ENCODE results near the gene GFAP.
A peak's percentile ranks its signal among the peaks of the same experiment; 100 is the strongest.
"Not testable (repeated sequence)": the region's sequence is repeated elsewhere in the genome, so short reads cannot be mapped to it uniquely, and the experiment has no call there.

GFAP gene

GRCh38 chr17:44915321-44915726 is at the start of gene GFAP:
Gene GFAP, minus strand, starts transcription at chr17:44915500. Its CDS starts 14 bp downstream, at chr17:44915486.
- no peak for DNase-seq

- DNase-seq: no peak
These were observed 46.6 kb upstream of the GFAP start for GRCh38 chr17:44961921-44962350.

DNA sequence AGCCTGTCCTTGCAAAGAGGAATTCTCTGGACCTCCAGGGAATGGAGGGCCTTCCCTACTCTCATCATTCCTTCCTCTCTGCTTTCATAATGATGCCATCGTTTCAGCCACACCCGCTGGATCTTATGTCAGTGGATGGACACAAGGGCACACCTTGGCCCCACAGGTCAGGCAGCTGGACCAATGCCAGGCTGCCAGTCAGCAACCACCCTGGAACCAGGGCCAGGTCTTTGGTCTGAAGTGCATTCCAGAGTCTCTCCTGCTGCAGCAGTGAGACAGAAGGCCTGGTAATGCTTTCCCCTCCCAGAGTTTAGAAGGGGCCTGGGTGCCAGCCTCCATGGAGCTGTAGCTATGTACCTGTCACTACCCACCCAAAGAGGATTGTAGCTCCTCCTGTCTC is 45.4 kb upstream of the GFAP start:
- no peak for DNase-seq

- no peak for DNase-seq
These were observed 44.7 kb upstream of the GFAP start for GRCh38 chr17:44959821-44960531.

GRCh38 chr17:44956998-44957981 is 42.0 kb upstream of the GFAP start:
- no peak for DNase-seq

DNA sequence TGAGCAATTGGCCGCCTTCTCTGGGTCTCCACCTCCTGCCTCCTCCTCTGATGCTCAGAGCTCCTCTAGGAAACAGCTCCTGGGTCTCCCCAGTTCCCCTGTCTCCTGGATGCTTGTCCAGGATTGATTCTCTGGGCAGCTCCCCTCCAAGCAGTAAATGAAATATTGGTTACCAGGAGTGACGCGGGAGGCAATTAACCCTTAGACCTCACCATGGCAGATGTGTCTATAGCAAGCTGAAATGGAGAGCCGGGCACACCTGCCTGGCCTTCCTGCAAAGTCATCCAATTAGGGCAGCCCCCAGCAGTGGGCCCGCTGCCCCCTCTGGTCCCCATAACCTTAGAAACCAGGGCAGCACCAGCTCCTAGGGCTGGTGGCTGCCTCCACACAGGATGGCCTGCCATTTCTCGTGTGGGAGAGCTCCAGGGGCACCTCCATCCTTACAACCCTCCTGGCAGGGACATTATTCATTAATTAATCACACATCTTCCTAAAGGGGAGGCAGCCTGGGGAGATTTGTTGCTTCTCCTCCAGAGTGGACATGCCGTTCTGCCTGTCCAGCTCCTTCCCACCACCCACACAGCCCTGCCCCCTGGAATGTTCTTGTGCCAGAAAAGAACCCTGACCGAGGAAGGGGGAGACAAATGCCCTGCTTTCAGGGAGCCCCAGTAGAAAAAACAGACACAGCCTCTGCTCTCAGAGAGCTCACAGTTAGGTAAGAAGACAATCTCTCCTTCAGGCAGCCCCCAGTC is 40.5 kb upstream of the GFAP start:
- no peak for DNase-seq

- no peak for DNase-seq
These were observed 37.7 kb upstream of the GFAP start for GRCh38 chr17:44952946-44953475.

GRCh38 chr17:44948315-44948795 is 33.1 kb upstream of the GFAP start:
- no peak for DNase-seq

GRCh38 chr17:44947461-44948314 is 32.4 kb upstream of the GFAP start, which contains the start of gene KIF18B:
Gene KIF18B, minus strand, starts transcription at chr17:44947773. Its CDS starts 11,429 bp downstream, at chr17:44936344.
- DNase-seq: peak; percentile 94

DNA sequence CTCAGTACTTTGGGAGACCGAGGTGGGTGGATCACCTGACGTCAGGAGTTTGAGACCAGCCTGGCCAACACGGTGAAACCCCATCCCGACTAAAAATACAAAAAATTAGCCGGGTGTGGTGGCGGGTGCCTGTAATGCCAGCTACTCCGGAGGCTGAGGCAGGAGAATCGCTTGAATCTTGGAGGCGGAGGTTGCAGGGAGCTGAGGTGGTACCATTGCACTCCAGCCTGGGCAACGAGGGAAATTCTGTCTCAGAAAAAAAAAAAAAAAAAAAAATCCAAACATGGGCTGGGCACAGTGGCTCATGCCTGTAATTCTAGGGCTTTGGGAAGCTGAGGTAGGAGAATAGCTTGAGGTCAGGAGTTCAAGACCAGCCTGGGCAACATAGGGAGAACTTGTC is 30.4 kb upstream of the GFAP start:
- not testable (repeated sequence) for DNase-seq

DNA sequence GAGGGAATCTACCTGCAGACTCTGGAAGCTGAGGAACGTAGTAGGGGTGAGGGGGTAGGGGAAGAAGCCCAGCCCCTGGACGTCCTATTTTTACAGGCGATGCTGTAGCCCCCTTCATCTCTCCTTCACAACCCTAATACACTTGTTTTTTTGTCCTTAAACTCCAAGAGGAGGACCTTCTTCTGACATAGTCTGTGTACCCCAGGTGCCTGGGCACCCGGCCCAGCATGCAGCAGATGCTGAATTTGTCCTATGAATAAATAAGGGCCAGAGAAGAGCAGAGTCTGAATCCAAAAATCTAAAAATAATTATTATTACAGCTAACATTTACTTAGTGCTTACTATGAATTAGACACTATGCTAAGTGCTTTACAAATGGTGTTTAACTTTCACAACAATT is 27.2 kb upstream of the GFAP start:
- no peak for DNase-seq

DNA sequence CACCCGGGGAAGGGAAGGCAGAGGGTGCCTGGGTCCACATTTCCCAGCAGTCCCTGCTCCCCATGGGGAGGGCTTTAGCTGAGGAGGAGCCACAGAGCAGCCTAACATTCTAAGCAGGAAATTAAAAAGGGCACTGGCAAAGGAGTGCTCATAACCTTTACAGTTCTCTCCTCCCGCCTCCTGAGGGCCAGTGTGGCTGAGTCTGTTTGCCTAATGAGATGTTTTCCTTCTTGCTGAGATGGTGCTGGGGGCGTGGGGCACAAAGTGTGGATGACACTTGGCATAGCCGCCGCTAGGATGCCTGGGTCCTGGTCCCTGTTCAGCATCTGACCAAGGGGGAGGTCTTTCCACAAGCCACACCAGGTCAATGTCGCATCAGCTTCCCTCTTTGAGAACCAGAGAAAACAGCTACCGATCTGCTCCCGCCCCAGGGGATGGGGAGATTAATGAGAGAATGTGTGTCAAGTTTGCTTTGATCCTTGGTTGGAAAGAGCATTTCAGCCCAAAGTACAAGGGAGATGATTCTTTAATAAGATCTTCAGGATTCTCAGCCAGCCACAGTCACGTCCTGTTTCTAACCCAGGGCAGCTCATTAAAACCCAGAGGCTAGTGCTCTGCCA is 26.5 kb upstream of the GFAP start:
- DNase-seq: no peak

DNA sequence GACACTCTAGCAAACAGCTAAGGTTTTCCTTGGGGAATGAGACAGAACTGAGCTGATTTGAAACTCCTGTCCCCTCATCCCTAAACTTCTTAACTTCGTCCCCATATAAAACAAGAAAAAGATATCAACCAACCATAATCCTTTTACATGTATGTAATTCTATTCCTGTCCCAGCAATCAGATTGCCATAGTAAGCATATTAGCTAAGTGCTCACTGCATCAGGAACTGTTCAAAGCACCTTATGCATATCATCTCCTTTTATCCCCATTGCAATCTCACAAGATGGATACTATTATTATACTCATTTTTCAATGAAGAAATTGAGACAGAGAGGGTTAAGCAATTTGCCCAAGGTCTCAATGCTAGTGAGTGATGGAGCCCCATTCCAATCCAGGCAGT is 25.5 kb upstream of the GFAP start:
- no peak for DNase-seq

- no peak for DNase-seq
These were observed 25.0 kb upstream of the GFAP start for GRCh38 chr17:44940317-44940716.

GRCh38 chr17:44935116-44935515 is 19.8 kb upstream of the GFAP start:
- DNase-seq: no peak

DNA sequence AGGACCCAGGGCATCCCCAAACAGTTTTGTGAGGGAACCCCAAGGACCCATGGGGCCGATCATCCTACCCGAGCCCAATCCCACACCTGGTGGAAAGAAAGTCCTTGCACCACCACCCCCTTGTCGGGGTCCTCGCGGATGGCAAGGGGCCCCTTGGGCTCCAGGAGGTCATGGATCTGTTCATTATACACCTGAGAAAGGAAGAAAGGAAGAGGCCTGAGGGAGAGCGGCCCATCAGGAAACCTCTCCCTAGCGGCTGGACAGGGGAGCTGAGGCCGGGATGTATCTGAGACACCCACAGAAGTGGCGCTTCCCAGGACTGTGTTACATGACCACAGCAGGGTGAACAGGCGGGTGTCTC is 19.4 kb upstream of the GFAP start:
- DNase-seq: no peak

DNA sequence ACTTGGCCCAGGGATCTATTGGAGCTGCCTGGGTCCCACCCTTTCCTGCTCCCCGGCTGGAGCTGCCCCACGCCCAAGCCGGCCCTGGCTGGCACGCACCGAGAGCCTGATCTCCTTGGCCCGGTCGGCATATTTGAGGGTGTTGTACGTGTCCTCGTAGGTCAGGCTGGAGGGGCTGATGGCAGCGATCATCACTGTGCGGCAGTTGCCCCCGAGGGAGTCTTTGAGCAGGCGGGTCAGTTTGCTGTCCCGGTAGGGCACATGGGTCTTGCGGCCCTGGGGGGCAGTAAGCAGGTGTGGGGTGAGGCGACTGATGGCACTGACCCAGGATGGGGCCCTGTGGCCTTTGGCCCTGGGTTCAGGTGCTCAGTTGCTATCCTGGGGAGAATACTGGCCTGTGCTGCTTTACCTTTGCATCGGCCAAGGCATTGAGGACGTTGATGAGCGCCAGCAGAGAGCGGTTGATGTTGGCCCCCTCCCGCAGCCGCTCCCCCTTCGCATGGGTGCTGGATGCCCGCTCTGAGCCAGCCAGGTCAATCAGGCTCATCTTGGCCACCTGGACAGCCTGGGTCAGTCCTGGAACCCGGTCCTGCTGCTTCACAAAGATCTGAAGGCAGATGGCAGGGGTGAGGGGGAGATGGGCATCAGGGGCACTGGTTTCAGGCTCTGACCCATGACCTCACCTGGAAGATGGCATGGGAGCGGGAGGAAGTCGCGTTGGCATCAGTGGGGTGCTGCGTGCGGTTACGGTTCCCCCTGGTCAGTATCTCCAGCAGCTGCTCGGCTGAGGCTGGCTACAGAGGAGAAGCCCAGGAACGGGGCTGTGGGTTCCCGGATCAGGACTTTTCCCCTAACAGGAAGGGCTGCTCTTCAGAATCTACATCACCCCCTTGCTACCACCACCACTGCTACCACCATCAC is 18.8 kb upstream of the GFAP start:
- DNase-seq: no peak

DNA sequence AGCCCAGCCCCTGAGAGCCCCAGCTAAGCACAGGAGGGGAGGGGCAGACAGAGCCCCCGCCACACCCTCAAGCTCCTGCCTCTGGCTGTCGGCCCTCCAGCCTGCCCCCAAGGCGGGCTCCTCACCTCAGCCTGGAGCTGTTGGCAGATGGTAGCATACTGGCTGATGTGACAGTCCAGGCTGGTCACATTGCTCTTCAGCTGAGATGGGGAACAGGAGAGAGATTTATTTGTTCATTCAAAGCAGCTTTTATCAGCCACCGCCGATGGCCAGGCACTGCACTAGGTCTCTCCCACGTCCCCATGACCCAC is 17.4 kb upstream of the GFAP start:
- DNase-seq: no peak

GRCh38 chr17:44932096-44932786 is 16.9 kb upstream of the GFAP start:
- no peak for DNase-seq

DNA sequence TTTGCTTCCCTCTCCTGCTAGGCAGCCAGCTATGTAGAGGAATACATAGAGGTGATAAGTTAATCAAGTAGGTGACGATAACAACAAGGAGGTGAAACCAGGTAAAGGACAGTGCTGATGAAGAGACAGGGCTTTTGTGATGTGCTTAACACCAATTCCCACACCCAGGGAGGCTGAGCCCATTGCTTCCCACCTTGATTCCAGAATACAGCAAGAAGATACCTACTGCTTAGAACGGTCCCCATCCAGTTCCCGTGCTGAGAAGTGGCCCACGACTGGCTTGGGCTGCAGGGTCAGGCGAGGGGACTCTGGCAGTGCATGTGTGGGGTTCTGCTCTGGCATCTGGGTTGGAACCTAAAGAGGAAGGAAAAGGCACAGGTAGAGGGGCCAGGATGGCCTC is 16.1 kb upstream of the GFAP start:
- no peak for DNase-seq

Data from activated CD8-positive, alpha-beta memory T cell treated with anti-CD3 and anti-CD28 coated beads, Interleukin-2, amount 50 U/mL, for 48 hours (primary cell).